H4 (cell line): ENCODE results near the gene AMOTL1. TPM values are rescaled to one million over a fixed set of nuclear protein-coding genes. Genes with fewer than 3 reads are reported as not detected.
"Not testable (repeated sequence)": the region's sequence is repeated elsewhere in the genome, so short reads cannot be mapped to it uniquely, and the experiment has no call there.

Experiments used
- DNase-seq: peaks from one replicate; pipeline ENCODE4 v3.0.0-alpha.2; 2015; ENCODE audit warnings: low spot score
- total RNA-seq: library from RNA; depleted of rRNA; stranded (reverse); fragments of >200 nt; shearing (Covaris generic); gene quantifications from 2 replicates; pipeline ENCODE4 v1.2.3, GENCODE V29; 2014

AMOTL1 gene
- total RNA-seq, 1 experiment from 2014 or later = 2.6 TPM

DNA sequence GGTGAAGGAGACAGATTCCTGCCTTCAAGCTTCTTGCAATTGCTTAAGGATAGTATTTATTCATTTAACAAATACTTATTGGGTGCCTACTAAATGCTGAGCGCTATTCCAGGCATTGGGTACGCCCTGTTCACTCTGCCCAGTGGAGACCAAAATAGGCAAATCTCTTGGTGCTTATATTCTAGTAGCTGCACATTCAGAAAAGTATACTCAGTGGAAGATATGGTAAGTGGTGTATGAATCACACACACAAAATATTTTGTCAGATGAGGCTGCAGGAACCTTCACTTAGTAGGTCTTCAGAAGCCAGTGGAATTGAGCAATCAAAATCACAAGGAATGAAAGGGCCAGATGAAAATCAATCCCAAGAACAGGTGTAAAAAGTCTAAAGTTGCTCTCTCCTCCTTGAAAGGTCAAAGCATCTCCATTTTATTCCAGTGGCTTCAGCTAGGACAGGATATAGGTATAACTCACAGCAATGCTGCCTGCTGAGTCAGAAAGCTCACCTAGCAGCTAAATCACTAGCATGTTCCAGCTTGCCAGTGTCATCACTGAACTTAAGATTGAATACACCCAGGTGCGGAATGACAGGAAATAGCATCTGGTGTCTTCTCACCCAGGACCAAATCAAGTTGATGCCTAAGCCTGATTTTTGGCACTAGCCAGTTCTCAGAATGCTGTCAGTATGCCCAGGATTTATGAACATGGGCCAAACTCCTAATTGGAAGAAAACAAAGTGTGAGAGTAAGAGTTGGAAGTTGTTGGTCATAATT, 83.9 kb downstream of the AMOTL1 start:
- DNase-seq = no peak

DNA sequence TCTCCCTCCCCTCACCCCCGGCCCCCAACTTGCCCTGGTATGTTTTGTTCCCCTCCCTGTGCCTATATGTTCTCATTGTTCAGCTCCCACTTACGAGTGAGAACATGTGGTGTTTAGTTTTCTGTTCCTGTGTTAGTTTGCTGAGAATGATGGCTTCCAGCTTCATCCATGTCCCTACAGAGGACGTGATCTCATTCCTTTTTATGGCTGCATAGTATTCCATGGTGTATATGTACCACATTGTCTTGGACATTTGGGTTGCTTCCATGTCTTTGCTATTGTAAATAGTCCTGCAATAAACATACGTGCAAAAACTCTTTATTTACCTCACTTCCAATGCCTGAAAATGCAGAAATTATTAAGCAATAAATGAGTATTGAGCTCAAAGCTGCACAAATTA, 85.1 kb downstream of the AMOTL1 start:
- DNase-seq = not testable (repeated sequence)

DNA sequence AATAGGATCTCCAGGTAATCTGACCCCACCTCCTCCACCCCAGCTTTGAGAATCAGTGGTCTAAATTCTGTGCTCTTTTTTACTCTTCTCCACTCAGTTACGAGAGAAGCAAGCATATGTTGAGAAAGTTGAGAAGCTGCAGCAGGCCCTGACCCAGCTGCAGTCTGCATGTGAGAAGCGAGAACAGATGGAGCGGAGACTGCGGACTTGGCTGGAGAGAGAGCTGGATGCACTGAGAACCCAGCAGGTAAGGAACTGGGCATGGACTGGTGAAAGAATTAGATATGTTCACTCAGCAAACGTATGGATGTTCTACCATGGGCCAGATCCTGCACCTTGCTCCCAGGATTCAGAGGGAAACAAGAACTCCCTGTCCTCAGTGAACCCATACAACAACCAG, 85.7 kb downstream of the AMOTL1 start:
- no peak for DNase-seq

DNA sequence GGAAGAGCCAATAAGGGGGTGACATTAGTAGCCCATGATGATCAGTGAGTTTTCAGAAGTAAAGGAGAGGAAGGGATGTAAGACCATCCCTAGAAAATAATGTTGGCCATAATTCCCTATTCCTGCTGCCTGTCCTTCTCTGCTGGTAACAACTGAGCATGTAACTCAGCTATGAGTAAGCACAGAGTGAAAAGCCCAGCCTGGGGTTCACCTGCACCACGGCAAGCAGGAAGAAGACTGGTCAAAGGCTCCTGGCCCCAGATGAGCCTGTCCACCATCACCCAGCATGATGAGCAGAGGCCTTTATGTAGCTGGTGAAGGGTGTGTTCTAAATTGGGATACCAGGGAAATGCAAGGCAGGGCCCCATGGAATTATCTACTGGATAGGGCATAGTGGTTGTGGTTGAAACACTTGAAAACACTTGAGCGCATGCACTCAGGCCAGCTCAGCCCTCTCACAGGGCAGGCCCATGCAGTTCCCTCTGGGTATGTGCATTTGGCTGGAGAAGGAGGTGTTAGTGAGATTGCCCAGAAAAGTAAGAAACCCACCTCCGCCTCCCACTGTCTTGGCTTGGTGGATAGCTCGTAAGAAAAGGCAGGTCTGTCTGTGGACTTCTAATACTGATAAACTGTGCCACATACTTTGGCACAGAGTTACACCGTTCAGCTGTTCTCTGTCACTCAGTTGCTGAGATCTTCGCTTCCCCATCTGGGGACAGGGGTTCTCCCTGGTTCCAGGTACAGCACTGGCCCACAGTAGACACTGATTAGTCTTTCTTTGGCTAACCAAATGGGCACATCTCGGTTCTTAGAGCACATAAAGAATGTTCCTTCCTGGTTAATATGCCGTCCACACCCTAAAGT, 86.8 kb downstream of the AMOTL1 start:
- DNase-seq = no peak

DNA sequence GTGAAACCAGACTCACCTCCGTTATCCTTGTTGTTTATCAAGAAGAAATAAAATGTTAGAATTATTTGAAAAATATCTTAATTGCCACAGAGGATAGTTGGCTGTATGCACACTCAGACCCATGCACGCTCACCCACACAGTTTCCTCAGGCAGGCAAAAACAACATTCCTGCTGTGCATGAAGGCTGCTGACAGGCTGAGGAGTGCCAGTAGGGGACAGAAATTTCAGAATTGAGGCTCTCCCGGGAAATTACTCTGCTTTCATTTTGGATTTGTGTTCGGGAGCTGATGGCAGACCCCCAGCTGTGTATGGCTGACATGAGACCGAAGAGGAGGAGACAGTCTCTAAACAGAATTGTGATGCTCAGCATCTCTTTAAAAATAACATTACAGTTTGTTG, 87.5 kb downstream of the AMOTL1 start:
- no peak for DNase-seq

DNA sequence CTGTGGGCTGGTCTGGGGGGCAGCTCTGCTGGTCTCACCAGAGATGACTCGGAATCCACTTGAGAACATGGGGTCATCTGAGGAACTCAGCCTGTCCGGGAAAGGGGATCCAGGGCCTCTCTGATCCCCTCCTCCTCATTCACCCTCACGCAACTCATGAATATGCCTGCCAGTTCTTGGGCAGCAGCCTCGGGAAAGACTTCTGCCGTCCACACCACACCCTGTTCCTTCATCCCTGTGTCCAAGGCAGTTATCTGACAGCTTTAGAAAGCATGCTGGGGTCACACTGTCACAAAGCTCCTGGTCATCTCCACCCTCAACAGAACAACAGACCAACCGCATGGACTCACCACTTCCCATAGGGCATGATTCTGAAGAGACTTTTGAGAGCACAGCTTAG, 88.3 kb downstream of the AMOTL1 start:
- DNase-seq = no peak

DNA sequence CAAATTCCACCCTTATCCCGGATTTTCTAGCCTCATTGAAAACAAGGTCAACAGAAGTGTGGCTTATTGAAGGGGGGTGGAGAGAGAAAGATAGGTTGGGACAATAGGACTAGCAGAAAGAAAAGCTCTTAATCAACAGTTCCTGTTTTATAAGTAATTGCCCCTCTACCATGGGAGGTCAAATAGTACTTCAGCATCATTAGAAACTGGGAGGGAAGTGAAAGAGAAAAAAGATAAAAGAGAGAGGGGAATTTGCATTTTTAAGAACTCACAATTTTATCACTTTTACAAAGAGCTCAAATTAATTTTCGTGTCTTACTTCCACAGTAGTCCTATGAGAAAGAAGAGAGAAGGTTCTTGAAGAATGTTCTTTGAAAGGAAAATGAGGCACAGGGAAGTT, 89.2 kb downstream of the AMOTL1 start:
- no peak for DNase-seq

DNA sequence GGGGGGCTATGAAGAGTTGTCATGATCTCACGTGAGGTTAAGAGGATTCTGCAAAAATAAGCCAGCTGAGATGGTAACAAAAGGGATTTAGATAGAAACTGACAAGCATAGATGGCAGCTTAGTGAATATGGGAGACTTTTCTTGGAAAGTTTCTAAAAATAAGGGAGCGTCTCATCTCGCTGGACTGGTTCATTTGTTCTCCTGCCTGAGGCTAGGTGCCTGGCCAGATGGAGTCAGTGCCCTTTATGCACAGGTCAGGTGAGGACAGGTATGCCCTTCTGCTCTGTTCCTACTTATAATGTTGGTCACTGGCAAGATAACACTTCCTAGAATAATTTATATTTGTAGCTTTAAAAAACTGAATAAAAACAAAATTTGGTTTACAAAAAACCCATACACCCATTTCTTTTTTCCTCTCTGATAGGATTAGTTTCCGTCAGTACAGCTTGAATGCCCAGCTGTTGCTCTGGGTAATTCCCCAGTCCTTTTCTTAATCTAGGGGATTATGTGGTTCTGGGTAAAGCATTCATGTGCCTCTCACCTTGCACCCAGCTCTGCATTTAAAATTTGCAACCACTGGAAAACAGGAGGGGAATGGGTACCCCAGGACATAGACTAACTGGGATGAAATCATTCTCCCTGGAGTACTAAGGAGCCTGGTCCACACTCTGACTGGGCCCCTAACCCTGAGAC, 90.0 kb downstream of the AMOTL1 start:
- DNase-seq = no peak

DNA sequence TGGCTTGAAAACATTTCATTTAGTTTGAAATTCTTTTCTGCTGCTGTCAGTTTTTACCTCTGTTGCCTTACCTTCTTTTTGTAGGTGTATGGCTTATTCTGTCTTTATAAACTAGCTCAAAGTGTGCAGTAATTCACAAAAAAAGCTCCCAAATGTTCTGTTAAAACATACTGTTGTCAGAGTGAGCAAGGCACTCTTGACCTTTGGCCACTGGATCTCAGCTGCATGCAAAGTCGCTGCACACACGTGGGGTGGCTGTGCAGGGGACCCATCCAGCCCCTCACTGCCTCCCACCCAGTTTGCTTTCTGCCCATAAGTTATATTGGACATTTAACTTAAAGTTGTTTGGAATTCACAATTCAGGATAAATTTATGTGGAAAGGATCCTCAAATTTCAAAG, 92.2 kb downstream of the AMOTL1 start:
- DNase-seq = no peak

DNA sequence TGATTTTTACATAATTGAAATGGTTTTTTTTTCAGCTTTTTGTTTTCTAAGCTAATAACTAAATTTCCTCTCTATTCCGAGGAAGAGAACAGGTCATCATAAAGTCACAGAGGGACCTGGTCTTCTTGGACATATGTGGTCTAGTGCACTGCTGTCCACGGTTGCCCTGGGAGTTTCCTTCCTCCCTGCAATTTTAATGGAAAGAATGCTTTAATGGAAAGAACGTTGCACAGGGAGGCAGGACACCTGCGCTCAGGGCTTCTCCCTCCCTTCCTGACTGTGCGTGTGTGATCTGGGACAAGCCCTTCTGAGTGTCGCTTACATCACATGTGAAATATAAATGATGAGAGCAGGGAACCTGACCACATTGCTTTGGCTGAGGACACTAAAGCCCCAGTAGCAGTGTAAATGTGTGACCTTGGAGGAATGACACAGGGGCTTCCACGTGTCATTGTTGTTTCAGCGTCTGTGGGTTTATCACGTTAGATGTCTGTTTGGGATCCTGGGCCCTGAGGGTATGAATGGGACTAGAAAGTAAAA, 93.2 kb downstream of the AMOTL1 start:
- no peak for DNase-seq

DNA sequence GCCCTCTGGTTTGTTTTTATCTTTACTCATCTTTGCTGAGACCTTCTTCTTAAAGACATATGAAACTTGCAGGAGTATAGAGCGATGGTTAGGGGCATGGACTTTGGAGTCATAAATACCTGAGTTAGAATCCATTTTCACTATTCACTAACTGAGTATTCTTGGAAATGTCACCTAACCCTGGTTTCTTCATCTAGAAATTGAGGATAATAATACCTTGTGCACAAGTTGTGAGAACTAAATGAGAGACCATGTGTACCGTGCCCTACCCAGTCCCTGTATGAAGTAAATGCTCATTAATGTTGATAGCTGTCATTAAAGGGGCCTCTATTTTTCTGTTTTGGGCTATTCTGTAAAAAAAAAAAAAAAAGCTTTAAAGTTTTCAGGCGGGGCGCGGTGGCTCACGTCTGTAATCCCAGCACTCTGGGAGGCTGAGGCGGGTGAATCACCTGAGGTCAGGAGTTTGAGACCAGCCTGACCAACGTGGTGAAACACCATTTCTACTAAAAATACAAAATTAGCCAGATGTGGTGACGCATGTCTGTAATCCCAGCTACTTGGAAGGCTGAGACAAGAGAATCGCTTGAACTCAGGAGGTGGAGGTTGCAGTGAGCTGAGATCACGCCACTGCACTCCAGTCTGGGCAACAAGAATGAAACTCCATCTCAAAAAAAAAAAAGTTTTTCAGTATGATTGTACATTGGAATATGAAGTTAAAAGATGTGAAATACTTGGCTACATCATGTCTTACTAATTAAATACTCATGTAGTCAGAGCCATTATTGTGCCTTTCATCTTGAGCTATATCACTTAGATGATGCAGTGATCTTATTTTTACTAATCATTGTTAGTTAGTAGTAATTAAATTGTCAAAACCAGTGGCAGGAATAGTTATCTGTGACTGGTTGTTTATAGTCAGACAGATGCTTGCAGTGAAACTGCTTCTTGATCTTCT, 95.0 kb downstream of the AMOTL1 start:
- DNase-seq = no peak

DNA sequence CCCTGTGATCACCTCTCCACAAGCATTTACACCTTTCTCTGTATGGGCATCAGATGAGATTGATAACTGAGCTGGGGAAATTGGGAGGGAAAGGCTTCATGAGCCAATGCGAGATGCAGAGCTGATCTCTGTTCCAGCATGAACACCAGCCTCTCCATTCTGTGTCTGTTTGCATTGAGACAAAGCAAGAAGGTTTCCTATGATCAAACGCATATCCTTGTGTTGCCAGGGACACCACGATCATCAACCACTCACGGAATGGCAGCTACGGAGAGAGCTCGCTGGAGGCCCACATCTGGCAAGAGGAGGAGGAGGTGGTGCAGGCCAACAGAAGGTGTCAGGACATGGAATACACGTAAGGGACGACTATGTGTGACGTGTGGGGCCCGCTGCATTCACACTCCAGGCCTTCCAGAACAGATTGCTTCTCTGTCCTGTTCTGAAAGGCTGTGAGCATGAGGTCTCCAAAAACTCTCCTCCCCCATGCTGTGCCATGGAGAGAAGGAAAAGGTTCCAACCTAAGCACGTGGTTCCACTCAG, 96.4 kb downstream of the AMOTL1 start:
- no peak for DNase-seq

DNA sequence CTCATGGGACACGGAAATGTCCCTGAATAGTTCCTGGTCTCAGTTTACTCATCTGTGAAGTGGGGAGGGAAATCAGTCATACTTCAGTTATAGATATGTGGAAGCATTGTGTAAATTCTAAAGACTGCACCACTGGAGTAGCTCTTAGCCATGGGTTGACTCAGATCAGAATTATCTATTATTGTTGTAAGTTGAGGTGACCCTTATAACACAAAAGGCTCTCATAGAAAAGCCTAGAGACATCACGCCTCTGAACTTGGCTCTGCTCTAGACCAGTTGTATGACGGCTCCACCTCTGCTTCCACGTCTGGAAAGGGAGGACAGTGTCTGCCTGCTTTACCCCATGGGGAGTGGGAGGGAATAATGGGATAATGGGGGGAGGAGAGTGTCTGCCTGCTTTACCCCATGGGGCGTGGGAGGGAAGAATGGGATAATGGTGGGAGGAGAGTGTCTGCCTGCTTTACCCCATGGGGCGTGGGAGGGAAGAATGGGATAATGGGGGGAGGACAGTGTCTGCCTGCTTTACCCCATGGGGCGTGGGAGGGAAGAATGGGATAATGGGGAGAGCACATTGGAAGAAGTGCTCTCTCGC, 98.2 kb downstream of the AMOTL1 start:
- DNase-seq = no peak

DNA sequence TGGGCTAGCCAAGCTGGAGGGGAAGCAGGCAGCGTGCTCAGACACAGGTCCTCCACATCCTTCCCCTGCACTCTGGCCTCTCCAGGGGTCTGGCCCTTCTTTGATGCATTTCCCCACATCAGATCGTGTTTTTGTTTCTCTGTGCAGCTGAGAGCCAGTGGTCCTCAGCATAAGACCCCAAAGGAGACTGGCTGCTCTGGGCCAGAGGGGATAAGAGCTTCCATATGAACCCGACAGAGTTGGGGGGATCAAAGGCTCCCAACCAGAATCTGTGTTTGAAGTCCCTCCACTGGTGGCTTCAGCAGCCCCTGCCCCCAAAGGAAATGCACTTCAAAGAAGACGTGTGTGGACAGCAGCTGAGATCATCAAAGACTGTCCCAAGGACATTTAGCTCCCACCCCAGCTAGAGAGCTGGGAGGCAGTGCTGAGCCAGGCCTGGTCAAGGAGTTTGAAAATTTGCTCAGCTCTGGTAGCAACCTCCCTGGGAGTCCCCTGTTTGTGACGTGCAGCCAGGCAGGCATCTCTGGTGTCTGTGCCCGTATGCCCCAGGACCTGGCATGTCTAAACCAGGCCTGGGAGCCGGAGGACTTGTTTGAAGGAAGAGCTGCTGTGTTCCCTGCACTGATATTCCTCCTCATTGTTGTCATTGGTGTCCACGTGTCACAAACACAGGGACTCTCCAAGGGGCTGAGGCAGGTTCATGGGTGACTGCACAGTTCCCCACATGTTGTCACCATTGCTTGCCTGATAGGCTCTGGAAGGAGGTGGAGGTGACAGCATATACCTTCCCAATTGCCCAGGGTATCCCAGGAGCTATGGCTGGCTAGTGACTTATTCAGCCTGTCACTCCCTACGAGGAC, 99.0 kb downstream of the AMOTL1 start:
- DNase-seq = no peak

DNA sequence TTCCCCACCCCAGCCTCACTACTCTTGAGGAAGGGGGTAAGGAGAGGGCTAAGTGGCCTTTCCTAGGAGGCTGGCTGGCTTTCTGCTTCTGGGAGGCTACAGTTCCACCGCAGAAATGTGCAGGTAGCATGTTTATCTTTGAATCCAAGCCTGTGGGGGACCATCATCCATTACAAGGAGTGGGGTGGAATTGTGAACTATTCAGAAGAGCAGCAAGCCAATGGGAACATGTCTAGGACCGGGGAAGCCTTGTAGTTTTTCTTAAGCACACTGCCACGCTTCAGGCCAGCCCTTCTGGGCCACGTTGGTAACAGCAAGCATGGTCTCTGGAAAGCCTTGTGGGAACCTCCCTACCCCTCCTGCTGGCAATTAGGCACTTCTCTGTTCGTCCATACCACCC, 100.3 kb downstream of the AMOTL1 start:
- DNase-seq = no peak

DNA sequence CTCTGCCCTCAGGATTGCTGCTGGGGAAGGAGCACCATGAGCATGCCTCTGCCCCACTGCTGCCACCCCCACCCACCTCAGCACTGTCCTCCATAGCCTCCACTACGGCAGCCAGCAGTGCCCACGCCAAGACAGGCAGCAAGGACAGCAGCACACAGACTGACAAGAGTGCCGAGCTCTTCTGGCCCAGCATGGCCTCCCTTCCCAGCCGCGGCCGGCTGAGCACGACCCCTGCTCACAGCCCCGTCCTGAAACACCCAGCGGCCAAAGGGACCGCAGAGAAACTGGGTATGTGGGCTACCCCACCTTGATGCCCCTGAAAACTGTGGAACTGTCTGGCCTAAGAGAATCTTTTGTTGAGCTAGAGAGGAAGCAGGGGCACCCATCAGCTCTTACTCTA, 101.0 kb downstream of the AMOTL1 start:
- DNase-seq = no peak

DNA sequence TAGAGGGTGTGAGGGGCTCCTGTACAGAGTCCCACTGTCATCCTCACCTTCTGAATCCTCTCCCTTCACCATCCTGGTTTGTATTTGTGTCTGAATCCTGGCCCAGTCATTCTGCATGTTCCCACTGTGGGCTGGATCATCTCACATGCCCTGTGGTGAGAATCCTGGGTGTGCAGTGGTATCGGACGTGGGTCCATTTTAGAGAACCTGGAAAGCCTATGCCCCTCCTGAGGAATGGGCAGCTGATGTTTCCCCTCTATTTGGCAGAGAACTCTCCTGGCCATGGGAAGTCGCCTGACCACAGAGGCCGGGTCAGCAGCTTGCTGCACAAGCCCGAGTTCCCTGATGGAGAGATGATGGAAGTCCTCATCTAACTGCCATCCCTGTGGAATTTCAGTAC, 102.3 kb downstream of the AMOTL1 start:
- no peak for DNase-seq

DNA sequence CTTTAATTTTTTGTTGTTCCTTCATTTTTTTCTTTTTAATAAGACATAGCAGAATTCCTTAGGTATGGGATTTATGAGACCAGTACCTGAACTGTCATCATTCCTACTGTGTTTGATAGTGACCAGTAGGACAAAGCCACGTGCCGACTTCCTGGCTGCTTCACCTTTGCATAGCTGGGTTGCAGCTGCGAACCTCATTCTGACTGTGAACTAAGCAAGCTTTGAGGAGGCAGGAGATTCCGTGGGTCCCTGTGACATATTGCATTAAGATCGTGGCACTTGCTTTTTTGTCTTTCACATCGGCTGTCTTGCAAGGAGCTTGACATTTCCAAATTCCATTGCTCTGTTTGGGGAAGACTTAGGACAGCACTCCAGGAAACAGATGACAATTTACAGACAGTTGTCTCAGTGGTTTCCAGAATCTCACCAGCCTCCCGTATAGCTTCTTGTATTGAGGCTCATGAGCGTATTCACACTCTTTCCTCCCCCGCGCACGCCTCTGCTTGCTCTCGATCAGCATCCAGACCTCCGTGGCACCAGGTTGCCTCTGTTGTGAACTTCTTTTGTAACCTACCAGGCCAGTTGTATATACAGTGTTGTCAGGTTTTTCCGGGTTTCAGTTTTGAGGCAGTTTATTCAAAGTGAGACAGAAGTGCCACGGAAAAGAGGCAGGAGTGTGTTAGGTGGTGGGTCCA, 103.5 kb downstream of the AMOTL1 start:
- no peak for DNase-seq
